Stomach (tissue), 4 donors: ENCODE results near the gene PTPN3.

ENCODE experiments used
- CTCF ChIP-seq, 7 experiments: fragments of 450-650 bp in 4 of 7; fragments of 200-600 bp in 3 of 7; sonication (generic) in 3 of 7; IDR thresholded peaks; one replicate each; pipeline ENCODE4 v1.5.1; 2016 to 2019; ENCODE audit warnings: antibody characterized with exemption in 7 of 7, control low read depth in 2 of 7, mild to moderate bottlenecking in 1 of 7
- POLR2A ChIP-seq, 4 donors: fragments of 450-650 bp; IDR thresholded peaks; one replicate each; pipeline ENCODE4 v1.6.1; 2016; ENCODE audit warnings: antibody characterized with exemption in 4 of 4, control low read depth in 2 of 4, mild to moderate bottlenecking in 1 of 4, moderate library complexity in 1 of 4
- POLR2AphosphoS5 ChIP-seq, 3 donors: sonication (generic); formaldehyde crosslinking; IDR thresholded peaks; one replicate each; pipeline ENCODE4 v1.6.1; 2016; ENCODE audit warnings: antibody characterized with exemption in 3 of 3

DNA sequence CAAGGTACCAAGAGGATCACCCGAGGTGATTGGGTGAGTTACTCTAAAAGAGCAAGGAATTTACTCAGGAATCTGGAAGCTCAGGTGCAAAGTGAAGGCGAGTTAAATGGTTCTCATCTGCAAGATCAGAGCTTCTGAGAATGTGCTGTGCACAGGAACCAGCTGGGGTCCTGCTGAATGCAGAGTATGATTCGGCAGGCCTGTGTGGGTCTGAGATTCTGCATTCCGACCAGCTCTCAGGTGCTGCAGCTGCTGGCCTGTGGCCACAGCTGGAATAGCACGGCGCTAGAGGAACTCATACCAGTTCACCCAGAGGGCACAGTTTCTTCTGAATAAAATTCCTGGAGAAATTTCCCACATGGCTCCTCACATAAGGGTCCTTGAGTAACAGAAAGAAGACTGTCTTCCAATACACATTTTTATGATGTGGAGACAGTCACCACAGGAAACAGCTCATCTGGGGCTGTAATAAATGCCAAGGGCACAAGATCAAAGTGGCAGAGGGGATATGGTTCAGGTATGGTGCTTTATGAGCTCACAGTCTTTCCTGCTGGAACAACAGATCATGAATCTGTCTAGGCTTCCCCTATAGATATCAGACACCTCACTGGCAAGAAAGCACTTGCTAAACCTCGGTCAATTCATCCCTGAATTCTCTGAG lies 83.9 kb downstream of the PTPN3 start:
- TF ChIP-seq POLR2AphosphoS5 (IDR thresholded peaks at IDR 0.05) = no peak
- no peak for TF ChIP-seq POLR2A (IDR thresholded peaks at IDR 0.05)
- TF ChIP-seq CTCF (IDR thresholded peaks at IDR 0.05) = no peak
